SH-SY5Y (cell line): ENCODE results near the gene AGPAT3.

ENCODE experiments used
- GATA2 ChIP-seq: IDR thresholded peaks from 2 replicates; pipeline ENCODE4 v1.6.1; 2011; ENCODE audit warnings: mild to moderate bottlenecking, low read depth, low read length
- GATA3 ChIP-seq: IDR thresholded peaks from 2 replicates; pipeline ENCODE4 v1.6.1; 2011; ENCODE audit warnings: low read depth, mild to moderate bottlenecking, low read length, moderate library complexity

- TF ChIP-seq GATA3 (no peak), GATA2 (no peak)
These were observed 65.9 kb downstream of the AGPAT3 start for GRCh38 chr21:43930848-43931375.
